ENCODE data around the gene UBR1.
"Not testable (repeated sequence)": the region's sequence is repeated elsewhere in the genome, so short reads cannot be mapped to it uniquely, and the experiment has no call there.

Gene UBR1

DNA sequence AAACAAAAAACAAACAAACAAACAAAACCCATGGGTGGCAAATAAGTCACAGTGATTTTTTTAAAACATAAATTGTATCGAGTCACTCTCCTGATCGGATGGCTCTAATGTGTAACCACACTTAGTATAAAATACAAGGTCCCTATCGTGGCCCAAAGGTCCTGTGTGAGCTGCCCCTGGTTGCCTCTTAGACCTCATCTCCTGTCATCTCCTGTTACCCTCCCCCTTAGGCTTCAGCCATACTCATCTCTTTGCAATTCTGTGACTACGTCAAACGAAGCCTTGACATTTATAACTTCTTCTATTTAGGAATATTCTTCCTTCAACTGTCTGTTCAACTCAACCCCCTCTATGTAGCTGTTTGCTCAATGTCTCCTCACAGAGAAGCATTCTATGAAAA is 141.4 kb downstream of the UBR1 start:
- DNase-seq: no peak

- DNase-seq: no peak
Observed at GRCh38 chr15:42955518-42955917, 150.3 kb downstream of the UBR1 start.

- DNase-seq: no peak
Observed at GRCh38 chr15:42954291-42954690, 151.5 kb downstream of the UBR1 start.

- DNase-seq: not testable (repeated sequence)
Observed at GRCh38 chr15:42948898-42949297, 156.9 kb downstream of the UBR1 start.

- no peak for DNase-seq
Observed at GRCh38 chr15:42940527-42940926, 165.3 kb downstream of the UBR1 start.

DNA sequence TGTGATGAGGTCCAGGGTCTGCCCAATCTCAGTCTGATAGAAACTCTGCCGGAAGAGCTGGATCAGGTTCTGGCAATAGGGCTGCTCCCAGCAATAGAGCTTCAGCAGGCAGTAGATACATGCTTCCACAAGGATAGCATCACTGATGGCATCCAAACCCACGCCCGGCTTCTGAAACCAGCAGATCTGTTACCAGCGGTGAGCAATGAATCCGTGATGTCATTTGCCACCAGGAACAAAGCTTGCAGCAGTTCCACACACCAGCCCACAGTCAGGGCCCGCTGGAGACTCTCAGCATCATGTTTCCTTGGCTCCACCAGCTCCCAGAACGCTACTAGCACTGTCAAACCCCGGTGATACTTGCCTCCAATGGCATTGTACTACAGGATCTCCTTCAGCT is 166.0 kb downstream of the UBR1 start:
- DNase-seq: no peak

DNA sequence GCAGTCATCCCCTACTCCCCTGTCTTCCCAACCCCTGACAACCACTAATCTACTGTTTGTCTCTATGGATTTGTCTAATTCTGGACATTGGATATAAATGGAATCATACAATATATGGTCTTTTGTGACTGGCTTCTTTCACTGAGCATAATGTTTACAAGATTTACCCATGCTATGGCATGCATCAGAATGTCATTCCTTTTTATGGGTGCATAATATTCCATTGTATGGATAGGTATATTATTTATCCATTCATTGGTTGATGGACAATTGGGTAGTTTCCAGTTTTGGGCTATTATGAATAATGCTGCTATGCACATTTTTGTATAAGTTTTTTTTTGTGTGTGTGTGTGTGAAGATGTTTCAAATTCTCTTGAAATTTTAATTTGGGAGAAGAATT is 168.7 kb downstream of the UBR1 start:
- DNase-seq: no peak

GRCh38 chr15:42933886-42934667 is 171.8 kb downstream of the UBR1 start:
- no peak for DNase-seq

DNA sequence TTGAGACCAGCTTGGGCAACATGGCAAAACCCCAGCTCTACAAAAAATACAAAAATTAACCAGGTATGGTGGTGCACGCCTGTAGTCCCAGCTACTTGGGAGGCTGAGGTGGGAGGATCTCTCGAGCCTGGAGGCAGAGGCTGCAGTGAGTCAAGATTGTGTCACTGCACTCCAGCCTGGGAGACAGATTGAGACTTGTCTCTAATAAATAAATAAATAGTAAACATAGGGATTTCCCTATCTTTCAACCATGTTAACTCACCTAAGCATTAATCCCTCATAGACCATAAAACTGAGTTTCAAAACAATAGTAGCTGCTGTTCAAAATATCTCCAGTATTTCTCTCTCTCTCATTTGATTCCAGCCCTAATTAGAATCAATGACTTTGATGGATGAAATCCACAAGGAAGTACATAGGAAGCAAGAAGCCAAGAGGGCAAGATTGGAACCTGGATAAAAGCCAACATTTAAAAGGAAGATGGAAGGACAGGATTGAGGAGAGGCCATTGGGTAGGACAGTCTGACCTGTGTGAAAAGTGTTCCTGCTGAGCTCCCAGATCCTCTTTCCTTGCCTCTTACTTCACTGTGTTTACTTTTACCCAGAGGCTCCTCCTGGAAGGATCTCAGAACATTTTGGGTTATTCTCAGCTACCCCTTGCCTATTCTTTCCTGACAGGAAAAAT is 172.9 kb downstream of the UBR1 start:
- DNase-seq: no peak

- DNase-seq: no peak
Observed at GRCh38 chr15:42931702-42932486, 173.9 kb downstream of the UBR1 start.

DNA sequence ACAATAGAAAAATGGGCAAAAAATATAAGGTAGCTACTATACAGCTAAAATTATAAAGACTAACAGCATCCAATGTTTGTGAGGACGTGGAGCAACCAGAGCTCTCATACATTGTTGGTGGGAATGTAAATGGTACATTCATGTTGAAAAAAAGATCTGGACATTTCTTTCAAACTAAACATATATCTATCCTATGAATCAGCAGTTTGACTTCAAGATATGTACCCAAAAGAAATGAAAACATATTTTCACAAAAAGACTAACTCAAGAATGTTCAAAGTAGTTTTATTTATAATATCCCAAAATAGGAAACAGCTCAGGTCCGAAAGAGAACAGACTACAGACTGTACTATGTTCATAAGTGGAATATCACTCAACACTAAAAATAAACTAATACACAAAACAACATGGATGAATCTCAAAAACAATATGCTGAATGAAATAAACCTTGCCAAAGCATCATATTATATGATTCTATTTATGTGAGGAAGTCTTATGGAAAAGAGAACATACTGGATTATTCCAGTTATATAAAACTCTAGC is 176.5 kb downstream of the UBR1 start:
- no peak for DNase-seq

DNA sequence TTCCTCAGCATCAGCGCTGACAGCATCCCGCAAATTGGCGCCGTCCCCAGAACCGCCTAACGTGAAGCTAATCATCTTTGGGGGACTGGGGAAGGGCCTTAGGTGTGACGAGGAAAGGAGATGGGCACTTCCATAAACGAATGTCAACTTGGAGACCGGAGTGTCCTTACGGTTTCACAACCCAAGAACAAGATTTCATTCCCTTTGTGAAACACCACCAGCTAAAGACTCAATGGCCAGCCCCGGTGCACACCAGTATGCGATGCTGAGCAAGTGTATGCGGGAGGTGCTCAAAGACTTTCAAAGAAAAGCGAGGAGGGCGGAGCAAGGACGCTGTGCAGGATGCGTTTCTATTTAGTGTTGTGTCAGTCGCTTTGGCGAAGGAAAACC is 184.5 kb downstream of the UBR1 start:
- peak; percentile 7 for DNase-seq

- peak; percentile 98 for DNase-seq
Observed at GRCh38 chr15:42920519-42921341, 185.1 kb downstream of the UBR1 start, which contains the start of gene TTBK2. Gene TTBK2 (minus strand): TSS chr15:42920778. CDS start chr15:42878617, 42,161 bp downstream.

GRCh38 chr15:42919799-42920518 is 185.9 kb downstream of the UBR1 start:
- DNase-seq: peak; percentile 24

- DNase-seq: no peak
Observed at GRCh38 chr15:42919308-42919707, 186.5 kb downstream of the UBR1 start.

DNA sequence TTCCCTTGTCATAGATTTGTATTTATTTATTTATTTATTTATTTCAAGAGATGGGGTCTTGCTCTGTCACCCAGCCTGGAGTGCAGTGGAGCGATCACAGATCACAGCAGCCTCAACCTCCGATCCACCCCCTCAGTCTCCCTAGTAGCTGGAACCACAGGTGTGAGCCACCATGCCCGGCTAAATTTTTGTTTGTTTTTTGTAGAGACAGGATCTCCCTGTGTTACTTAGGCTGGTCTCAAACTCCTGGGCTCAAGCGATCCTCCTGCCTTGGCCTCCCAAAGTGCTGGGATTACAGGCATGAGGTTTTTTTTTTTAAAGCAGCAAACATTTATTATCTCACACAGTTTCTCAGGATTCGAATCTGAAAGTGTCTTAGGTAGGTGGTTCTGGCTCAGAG is 187.8 kb downstream of the UBR1 start:
- no peak for DNase-seq

DNA sequence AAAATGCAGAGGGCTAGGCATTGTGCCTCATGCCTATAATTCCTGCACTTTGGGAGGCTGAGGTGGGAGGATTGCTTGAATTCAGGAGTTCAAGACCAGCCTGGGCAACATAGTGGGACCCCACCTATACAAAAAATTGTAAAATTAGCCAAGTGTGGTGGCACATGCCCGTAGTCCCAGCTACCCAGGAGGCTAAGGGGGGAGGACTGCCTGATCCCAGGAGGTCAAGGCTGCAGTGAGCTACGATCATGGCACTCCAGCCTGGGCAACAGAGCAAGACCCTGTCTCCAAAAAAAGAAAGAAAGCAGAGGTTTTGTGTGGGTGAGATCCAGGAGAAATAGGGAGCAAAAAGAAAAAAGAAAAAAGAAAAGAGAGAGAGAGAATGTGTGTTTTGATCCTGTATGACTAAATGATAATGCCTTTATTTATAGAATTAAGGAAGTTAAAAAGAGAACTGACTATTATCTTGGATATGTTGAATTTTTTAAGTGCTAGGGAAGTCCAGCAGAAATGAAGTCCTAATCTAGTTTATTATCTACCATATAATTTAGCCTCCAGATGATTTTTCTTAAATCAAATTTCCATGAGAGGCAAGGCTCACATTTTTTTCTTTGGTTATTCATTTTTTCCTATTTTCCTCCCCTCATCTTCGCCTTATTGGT is 190.1 kb downstream of the UBR1 start:
- no peak for DNase-seq

- DNase-seq: no peak
Observed at GRCh38 chr15:42914728-42915497, 190.9 kb downstream of the UBR1 start.

DNA sequence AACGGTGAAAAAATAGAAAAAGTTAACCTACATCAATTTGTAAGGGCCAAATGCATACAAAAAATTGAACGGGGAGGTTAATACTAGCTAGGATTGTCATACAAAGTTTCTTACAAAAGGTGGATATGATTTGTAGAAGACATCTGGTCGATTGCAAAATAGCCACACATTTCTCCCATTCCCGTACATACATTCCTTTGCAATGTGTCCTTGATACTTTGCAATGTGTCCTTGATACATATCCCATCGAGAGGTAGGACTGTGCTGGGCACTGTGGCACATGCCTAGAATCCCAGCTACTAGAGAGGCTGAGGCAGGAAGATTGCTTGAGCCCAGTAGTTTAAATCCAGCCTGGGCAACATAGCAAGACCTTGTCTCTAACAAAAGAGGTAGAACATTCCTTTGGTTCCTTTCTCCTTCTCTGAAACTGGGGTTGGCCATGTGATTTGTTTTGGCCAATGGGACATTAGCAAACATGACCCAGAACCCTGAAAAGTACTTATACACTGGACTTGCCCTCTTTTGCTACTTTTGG is 194.7 kb downstream of the UBR1 start:
- no peak for DNase-seq

- DNase-seq: no peak
Observed at GRCh38 chr15:42908538-42908937, 197.3 kb downstream of the UBR1 start.

Data from NCI-H774 (cell line).